CD1c-positive myeloid dendritic cell (primary cell): Measurements from ENCODE around the gene SMC6.

Experiments used
- DNase-seq: peaks from one replicate; pipeline ENCODE4 v3.0.0-alpha.2; 2016; ENCODE audit errors: extremely low spot score

SMC6 gene

GRCh38 chr2:17652681-17653394 lies 100.8 kb downstream of the SMC6 start:
- no peak for DNase-seq

GRCh38 chr2:17649026-17649425 lies 104.6 kb downstream of the SMC6 start:
- no peak for DNase-seq

- DNase-seq: peak; percentile 54
These were observed 105.0 kb downstream of the SMC6 start for GRCh38 chr2:17648581-17648980.

GRCh38 chr2:17646838-17647701 lies 106.5 kb downstream of the SMC6 start:
- no peak for DNase-seq

- DNase-seq: peak; percentile 78
These were observed 107.5 kb downstream of the SMC6 start for GRCh38 chr2:17646081-17646554.

- DNase-seq: no peak
These were observed 108.5 kb downstream of the SMC6 start for GRCh38 chr2:17644997-17645720.

- DNase-seq: peak; percentile 76
These were observed 110.5 kb downstream of the SMC6 start for GRCh38 chr2:17643031-17643615.

GRCh38 chr2:17640406-17640805 lies 113.2 kb downstream of the SMC6 start:
- DNase-seq: no peak

GRCh38 chr2:17638196-17638743 lies 115.3 kb downstream of the SMC6 start:
- no peak for DNase-seq

GRCh38 chr2:17637131-17637906 lies 116.3 kb downstream of the SMC6 start:
- no peak for DNase-seq

- DNase-seq: no peak
These were observed 117.4 kb downstream of the SMC6 start for GRCh38 chr2:17636257-17636656.

- no peak for DNase-seq
These were observed 118.6 kb downstream of the SMC6 start for GRCh38 chr2:17634997-17635396.

- DNase-seq: no peak
These were observed 123.5 kb downstream of the SMC6 start for GRCh38 chr2:17630089-17630488.

GRCh38 chr2:17628349-17629261 lies 125.0 kb downstream of the SMC6 start:
- DNase-seq: no peak

- DNase-seq: no peak
These were observed 126.2 kb downstream of the SMC6 start for GRCh38 chr2:17627434-17627833.

- no peak for DNase-seq
These were observed 126.6 kb downstream of the SMC6 start for GRCh38 chr2:17626986-17627385.

GRCh38 chr2:17625446-17625845 lies 128.2 kb downstream of the SMC6 start:
- DNase-seq: no peak

- DNase-seq: no peak
These were observed 131.8 kb downstream of the SMC6 start for GRCh38 chr2:17621781-17622180.

GRCh38 chr2:17620841-17621240 lies 132.8 kb downstream of the SMC6 start:
- DNase-seq: no peak

GRCh38 chr2:17620280-17620679 lies 133.3 kb downstream of the SMC6 start:
- DNase-seq: no peak
